Stimulated activated CD4-positive, alpha-beta T cell treated with anti-CD3 and anti-CD28 coated beads, Interleukin-12 subunit alpha, Interleukin-12 subunit beta, amount 100 ng/mL, for 4 hours (primary cell): ENCODE data around the gene ORM1.

Experiments
- DNase-seq: peaks from one replicate; pipeline ENCODE4 v3.0.0-alpha.2; 2020

The ORM1 gene

GRCh38 chr9:114367772-114368569, 45.1 kb downstream of the ORM1 start:
- no peak for DNase-seq

GRCh38 chr9:114369216-114370130, 46.6 kb downstream of the ORM1 start:
- DNase-seq: no peak

GRCh38 chr9:114370251-114370967, 47.5 kb downstream of the ORM1 start:
- DNase-seq: no peak

GRCh38 chr9:114370968-114371320, 48.0 kb downstream of the ORM1 start:
- no peak for DNase-seq

- DNase-seq: no peak
Observed at GRCh38 chr9:114371343-114371944, 48.5 kb downstream of the ORM1 start.

- no peak for DNase-seq
Observed at GRCh38 chr9:114371973-114372917, 49.3 kb downstream of the ORM1 start.

- DNase-seq: peak; percentile 58
Observed at GRCh38 chr9:114372921-114373448, 50.1 kb downstream of the ORM1 start.

- DNase-seq: no peak
Observed at GRCh38 chr9:114373960-114374730, 51.2 kb downstream of the ORM1 start.

- DNase-seq: no peak
Observed at GRCh38 chr9:114374936-114375335, 52.0 kb downstream of the ORM1 start.

- no peak for DNase-seq
Observed at GRCh38 chr9:114375386-114376175, 52.7 kb downstream of the ORM1 start.
